Measurements from ENCODE around the gene AKAP5.

GRCh38 chr14:64459405-64460136 is 5.7 kb upstream of the AKAP5 start:
- TF ChIP-seq CTCF (conservative IDR thresholded peaks at IDR 0.05 in 1 of 2, IDR thresholded peaks at IDR 0.05 in 1 of 2; ENCODE audit: extremely low read depth in 1 of 2, insufficient read depth in 1 of 2, low read depth in 1 of 2, low read length in 2 of 2) (no peak), EZH2 (IDR thresholded peaks at IDR 0.05; ENCODE audit: borderline replicate concordance, low read length) (no peak)
